HG02588 (cell line): ENCODE data around the gene YIPF3.
"Not testable (repeated sequence)": the region's sequence is repeated elsewhere in the genome, so short reads cannot be mapped to it uniquely, and the experiment has no call there.

Source experiments
- ATAC-seq: cut with Tn5 transposase; IDR thresholded peaks from one replicate; pipeline ENCODE4 v1.9.1; 2021; ENCODE audit warnings: mild to moderate bottlenecking, moderate library complexity; ENCODE audit not compliant: unreplicated experiment

Gene YIPF3

DNA sequence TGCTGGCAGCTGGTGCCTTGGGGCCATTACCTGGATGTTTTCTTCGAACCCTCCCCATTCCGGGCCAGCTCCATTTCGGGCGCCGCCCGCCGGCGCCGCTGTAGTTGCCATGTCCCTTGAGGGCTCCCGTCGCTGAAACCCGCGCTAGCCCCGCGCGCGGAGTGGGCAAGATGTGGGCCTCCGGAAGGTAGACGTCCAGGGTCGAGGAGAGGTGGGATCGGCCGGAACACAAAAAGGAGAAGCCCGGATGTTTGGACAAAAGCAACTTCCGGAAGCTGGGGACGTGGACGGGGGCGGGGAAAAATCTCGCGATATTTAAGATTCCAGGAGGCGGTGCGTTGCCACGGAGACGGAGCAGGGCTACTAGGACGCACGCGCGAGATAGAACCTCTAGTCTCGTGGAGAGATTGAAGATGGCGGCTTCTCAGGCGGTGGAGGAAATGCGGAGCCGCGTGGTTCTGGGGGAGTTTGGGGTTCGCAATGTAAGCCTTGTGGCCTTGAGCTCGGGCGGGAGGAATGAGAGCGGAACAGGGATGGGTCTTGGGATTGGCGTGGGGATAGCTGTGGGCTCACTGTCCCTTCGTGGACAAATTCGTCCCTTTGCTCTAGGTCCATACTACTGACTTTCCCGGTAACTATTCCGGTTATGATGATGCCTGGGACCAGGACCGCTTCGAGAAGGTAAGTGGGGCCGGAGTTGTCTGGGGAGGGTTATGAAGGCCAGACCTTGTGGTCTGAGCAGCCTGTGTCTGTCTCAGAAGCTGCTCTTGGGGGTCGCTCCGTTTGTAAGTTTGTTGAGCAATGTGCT is at the start of gene YIPF3, which contains the start of gene POLR1C:
Gene YIPF3, minus strand, starts transcription at position 230 of the 808 bp plus-strand sequence. Its CDS starts 119 bp downstream, at position 111.
Gene POLR1C, plus strand, starts transcription at position 393 of the 808 bp plus-strand sequence. Its CDS starts 21 bp downstream, at position 414.
- peak; percentile 86 for ATAC-seq

DNA sequence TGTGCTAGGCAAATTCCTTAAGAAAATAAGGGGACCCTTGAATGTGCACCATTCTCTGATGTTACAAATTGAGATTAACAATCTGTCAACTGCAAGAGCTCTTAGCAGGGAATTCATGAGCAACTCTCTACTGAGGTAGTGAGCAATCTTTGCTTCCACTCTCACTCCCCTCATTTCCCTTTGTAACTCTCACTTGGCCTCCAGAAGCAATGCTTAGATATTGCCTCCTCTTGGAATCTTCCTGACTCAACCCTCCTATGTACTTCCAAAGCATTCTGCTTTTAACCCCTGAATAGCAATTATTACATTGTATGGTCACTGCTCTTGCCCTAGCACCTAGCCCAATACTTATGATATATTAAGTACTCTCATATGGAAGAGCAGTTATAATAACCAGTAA is 42.6 kb upstream of the YIPF3 start:
- no peak for ATAC-seq

DNA sequence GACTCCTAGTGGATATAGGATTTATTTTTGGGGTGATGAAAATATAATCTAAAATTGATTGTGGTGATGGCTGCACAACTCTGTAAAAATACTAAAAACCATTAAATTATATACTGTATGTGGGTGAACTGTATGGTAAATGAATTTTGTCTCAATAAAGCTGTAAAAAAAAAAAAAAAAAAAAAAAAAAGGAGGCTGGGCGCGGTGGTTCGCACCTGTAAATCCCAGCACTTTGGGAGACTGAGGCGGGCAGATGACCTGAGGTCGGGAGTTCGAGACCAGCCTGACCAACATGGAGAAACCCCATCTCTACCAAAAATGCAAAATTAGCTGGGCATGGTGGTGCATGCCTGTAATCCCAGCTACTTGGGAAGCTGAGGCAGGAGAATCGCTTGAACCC is 40.9 kb upstream of the YIPF3 start:
- not testable (repeated sequence) for ATAC-seq

DNA sequence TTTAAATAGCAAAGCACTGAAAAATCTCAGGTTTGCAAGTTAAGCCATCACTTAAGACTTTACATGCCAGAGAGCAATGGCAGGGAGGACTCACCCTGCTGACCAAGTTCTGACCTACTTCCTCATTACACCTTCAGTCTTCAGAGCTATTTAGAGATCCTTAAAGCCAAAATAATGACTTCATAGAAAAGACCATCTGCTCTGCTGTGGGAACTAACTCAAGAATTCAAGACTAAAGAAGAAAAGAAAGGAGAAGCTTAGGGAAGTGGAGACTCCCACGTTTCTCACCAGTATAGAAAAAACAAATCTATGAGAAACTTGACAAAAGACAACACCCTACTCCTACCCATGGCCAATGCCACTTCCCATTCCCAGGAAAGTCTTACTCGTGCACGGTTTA is 30.5 kb upstream of the YIPF3 start:
- ATAC-seq = no peak

DNA sequence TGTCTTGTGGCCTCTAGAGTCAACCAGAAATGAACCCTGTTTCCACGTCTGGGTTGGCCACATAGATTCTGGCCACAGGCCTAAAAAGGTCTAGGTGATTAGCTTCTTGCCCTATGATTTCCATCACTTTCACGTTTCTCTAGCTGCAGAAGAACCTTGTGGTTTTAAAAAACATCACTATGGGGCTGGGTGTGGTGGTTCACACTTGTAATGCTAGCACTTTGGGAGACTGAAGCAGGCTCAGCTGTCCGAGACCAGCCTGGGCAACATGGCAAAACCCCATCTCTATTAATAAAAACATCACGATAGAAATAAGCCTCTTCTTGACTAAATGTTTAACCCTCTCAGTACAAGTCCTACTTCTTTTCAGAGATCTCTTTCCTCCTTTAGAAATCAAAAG is 27.7 kb upstream of the YIPF3 start:
- ATAC-seq = no peak

DNA sequence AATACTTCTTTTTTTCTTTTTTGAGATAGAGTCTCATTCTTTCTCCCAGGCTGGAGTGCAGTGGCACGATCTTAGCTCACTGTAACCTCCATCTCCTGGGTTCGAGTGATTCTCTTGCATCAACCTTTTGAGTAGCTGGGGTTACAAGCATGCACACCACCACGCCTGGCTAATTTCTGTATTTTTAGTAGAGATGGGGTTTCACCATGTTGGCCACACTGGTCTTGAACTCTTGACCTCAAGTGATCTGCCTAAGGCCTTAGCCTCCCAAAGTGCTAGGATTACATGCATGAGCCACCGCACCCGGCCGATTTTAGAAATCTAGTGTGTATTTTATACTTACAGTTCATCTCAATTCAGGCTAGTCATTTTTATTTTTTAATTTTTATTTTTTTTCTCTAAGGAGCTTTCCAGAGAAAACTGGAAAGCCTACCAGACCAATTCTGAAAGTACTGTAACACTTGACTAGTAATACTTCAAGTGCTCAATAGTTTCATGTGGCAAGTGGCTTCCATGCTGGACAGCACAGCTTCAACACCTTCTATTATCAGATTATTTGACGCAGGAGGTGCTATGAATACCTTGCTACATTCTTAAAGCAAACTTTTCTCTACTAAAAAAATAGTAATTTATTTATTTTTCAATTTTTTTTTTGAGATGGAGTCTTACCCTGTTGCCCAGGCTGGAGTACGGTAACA is 25.2 kb upstream of the YIPF3 start:
- no peak for ATAC-seq

DNA sequence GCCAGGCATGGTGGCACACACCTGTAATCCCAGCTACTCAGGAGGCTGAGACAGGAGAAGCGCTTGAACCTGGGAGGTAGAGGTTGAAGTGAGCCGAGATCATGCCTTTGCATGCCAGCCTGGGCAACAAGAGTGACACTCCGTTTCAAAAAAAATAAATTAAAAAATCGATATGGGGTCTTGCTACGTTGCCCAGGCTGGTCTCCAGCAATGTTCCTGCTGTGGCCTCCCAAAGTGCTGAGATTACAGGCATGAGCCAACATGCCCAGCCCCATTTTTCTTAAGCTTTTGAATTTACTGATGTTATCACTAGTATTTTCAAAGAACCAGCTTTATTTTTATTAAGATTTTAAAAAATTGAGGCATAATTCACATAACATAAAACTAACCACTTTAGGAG is 23.8 kb upstream of the YIPF3 start:
- no peak for ATAC-seq

DNA sequence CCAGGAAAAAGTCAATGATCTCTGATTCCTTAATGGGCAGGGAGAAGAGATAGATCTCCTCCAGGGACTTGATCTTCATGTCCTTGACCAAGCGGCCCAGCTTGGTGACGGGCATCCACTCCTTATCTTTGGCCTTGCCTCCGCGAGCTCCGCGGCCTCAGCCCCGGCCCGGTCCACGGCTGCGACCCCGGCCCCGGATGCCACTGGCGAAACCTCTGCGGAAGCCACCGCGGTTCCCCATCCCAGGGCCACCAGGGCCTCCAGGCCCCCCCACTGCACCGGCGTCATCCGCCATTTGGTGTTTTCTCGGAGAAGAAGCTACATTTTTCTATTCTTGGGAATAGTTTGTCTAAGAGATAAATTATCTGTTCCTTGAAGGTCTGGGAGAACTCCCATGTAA is 22.7 kb upstream of the YIPF3 start:
- not testable (repeated sequence) for ATAC-seq

DNA sequence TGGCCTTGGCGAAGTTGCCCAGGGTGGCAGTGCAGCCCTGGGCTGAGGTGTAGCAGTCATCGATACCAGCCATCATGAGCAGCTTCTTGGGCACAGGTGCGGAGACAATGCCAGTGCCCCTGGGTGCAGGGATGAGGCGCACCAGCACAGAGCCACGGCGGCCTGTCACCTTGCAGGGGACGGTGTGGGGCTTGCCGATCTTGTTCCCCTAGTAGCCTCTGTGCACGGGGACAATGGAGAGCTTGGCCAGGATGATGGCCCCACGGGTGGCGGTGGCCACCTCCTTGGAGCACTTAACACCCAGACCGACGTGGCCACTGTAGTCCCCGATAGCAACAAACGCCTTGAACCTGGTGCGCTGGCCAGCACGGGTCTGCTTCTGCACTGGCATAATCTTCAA is 22.3 kb upstream of the YIPF3 start:
- not testable (repeated sequence) for ATAC-seq

DNA sequence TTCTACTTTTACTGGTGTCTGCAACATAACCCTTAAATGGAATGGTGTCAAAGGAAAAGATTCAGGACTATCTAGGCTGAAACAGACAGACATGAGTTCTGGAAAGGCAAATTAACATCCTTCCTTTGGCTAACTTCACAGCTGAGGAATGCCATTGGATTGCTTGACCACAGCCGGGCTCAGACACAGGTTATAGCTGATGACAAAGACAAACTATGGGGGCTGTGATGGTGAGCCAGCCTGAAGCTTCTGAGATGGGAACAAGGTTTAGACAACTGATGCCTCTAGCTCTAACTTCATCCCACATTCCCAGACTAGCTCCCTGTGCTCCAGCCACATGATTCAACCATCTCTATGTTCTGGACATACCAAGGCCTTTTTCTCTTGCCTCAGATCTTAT is 15.5 kb upstream of the YIPF3 start:
- no peak for ATAC-seq

DNA sequence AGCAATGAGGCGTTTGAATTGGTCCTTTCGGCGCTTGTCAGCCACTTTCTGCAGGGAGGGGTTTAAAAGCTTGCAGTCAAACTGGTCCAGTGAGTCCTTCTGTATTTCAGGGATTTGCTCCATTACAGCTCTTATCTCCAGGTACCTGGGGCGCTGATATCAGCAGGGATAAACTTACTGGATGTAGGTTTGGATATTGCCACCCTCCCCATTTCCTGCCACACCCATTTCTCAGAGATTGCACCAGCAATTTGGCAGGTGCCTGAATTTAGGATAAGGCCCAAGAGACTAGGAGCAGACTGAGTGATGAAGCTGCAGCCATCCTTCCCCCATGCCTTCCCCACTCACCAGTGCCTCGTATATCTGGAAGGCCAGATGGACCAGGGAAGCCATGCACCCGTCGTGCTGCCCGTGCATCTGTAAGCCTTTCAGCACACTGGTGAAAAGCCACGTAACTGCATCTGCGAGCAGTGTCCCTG is 7.8 kb upstream of the YIPF3 start:
- no peak for ATAC-seq

DNA sequence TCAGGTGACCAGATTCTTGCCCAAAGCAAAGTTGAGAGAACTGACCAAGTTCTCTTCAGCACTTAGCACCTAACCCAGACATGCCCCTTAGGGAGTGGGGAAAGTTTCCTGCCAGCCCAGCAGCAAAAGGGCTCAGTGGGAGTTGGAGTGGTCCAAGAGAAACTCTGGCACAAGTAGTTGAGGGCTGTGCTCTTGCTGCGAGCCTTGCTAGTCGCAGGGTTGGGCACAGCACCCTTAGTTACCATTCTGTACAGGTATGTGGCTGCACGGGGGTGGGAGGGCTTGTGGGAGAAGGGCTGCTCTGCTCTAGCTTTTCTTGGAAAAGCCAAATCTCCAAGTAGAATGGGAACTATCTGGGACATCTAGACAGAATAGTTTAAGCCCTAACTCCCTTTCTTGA is 6.6 kb upstream of the YIPF3 start:
- ATAC-seq = no peak

DNA sequence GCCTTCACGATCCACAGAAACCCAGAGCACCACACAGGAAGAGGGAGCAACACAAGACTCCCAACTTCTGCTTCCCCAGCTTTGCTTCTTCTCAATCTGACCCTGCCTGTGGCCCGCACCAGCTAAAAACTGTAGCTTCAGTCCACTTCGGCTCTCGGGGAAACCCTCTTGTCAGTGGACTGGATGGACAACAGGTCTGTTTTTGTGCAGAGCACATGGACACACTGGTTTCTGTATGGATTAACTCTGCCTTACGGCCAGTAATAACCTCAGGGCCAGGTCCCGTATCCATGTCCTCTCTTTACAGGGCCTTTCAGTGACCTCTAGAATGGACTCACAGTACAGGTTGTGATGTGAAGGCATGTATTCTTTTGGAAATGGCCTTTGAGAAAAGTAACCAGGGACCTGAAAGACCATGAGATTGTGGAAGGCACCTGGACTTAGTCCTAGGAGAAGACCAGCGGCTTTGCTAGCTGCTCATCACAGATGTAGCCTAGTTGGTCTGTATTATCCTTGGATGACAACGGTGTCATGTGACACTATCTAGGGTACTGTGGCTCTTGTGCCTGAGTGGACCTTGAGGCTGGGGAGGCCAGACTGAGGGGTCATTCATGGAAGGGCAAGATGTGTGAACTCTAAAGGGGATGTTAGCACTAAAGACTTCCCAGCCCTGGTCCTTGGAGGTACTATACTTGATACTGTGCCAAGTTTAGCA is 6.0 kb upstream of the YIPF3 start:
- ATAC-seq = no peak

DNA sequence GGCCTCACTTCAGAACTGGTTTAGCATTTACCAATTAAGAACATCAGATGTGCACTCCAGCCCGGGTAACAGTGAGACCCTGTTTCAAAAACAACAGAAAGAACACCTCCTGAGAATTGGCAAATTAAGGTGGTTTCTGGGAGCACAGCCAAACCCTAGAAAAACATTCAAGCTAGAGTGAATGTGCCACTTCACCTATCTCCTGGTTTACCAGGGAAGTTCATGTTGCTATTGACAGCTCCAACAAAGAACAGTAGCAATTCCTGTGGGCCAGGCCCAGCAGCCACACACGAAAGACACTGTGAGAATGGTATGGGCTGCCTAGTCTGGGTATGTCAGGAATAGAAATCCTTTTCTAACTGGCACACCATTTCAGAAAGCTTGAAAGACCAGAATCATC is 5.1 kb upstream of the YIPF3 start:
- ATAC-seq = no peak

DNA sequence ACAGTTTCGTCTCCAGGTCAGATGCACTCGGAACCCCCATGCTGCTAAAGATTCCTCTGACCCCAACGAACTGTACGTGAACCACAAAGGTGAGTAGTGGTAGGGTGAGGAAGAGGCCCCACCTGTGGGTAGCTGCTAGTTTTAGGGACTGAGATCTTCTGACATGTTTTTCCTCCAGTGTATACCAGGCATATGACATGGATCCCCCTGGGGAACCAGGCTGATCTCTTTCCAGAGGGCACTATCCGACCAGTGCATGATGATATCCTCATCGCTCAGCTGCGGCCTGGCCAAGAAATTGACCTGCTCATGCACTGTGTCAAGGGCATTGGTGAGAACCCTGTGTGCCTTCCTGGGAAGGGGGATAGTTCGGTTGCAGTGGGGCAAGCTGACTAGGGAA is 3.4 kb upstream of the YIPF3 start:
- ATAC-seq = no peak

DNA sequence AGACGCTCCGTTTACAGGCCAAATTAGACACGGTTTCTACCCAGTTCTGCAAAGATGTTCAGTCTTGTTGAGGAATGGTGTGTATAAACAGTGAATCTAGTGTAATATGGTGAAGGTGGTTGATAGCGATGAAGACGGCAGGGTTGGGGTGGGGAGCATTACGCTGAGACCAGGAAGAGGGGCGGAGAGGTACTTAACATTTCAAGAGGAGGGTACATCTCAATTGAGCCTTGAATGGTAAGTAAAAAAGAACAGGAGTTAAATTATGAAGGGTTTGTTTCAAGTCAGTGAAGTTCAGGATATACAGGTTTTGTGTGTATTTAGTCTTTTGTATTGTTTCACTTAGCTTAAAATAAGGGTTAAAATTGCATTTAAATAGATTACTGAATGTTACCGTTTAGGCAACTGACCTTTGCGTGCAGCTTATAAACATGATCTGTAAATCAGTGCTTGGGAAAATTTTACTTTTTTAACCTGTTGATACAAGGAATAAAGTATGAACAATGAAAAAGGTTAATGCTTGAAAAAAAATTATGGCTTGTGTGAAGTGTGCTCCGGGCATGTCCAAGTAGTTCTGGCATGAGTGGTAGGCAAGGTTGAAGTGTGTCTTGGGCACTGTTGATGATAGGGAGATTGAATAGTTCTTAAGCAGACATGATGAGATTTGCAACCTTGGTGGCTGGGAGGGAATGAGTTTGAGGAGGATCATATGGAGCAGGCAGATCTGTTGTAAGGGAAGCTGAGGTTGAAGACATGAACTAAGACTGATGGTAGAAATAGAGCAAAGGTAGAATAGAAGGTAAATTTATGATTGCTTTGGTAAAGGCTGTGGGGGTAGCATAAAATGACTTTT is 1.0 kb upstream of the YIPF3 start:
- no peak for ATAC-seq

DNA sequence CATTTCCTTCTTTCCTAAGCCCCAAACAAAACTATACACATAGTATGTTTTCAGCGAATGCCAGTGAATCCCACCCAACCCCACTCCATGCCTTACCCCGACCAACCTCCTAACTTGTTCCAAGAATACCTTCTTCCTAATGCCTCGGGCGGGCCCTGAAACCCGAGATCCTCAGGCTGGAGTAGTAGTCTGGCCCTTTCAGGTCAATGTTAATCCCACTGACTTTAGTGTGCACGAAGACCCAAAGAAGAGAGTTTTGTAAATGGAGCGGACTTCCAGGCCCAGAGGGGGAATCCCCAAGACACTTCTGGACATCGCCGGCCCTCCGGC is 394 bp downstream of the YIPF3 start:
- ATAC-seq = no peak

DNA sequence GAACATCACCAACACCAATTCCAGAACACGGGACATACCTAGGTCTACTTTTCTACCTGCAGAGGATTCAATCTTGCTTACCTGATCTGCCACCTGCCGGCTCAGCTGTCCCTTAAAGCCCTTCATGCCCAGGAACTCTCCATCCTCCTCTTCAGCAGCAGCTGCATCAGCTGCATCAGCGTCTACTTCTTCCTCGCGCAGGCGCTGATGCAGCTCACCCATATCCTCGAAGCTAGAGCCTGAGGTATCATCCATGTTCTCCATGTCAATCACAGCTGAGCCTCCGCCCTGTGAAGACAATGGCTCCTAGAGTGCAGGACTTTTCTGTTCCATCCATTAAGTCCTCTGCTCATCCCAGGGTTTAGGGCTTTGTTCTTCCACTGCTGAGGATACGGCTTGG is 918 bp downstream of the YIPF3 start:
- no peak for ATAC-seq

DNA sequence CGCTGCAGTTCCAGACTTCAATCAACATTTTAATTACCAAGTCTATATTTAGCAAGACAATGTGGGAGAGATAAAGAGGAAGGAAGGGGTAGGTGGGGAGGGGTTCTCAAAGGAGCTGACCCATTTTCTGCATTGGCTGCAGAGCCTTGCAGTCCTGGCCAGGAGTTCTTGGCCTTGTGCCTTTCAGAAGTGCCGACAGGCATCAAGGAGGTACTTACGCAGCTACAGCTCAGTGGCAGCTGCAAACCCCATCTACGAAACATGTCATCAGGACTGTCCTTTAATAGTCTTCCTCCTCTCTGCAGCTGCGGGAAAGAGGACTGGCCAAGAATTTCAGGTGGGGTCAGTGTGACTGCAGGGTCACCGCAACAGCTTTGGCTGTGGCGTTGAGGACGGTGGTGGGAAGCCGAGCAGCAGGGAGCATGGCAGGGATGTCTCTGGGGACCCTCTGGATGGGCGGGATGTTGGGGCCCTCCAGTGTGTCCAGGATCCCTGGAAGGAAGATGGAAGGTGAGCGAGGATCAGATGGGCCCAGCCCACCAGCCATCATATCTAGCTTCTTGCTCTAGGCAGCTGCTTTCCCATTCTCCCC is 4.8 kb downstream of the YIPF3 start:
- ATAC-seq = no peak

DNA sequence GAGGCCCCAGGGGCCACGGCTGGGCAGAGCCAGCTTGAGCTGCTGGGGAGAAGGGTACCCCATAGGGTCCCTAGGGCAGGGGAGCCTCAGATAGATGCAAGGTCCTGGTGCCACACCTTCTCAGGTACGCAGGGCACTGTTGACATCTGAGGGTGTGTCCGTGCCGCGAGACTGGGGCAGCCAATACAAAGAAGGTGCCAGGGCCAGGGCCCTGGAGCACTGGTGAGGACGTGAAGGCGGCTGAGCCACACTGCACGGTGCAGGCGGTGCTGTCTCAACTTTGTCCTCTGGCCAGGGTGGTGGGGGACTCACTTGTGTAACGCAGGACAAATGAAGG is 5.9 kb downstream of the YIPF3 start:
- ATAC-seq = no peak
